Naive thymus-derived CD8-positive, alpha-beta T cell (primary cell): ENCODE data around the gene SAMSN1. TPM values are rescaled to one million over a fixed set of nuclear protein-coding genes. Genes with fewer than 3 reads are reported as not detected.
"Not testable (repeated sequence)": the region's sequence is repeated elsewhere in the genome, so short reads cannot be mapped to it uniquely, and the experiment has no call there.

Experiments used
- ATAC-seq, 2 donors: fragments of 150-1000 bp; cut with Tn5 transposase in 1 of 2; sonication (Bioruptor Pico), chemical (Tn5 transposase) in 1 of 2; 1 replicate in 1 of 2; 2 replicates in 1 of 2; pipeline ENCODE4 v1.10.0; 2021; ENCODE audit warnings: mild to moderate bottlenecking in 2 of 2, moderate library complexity in 2 of 2
- POLR2A ChIA-PET: fragments of 350-600 bp; sonication (Branson Sonifier 250); formaldehyde crosslinking; loops from one replicate; lab custom pipeline; 2021; ENCODE audit warnings: antibody characterized with exemption; lab: Charles Lee
- DNase-seq, 10 donors: peaks; one replicate each; pipeline versions ENCODE4 v3.0.0 to v3.0.0-alpha.2; 2020 to 2022
- H3K27ac Mint-ChIP-seq, 10 donors: one replicate each; pipeline ENCODE4 v1.8.0; 2020 to 2022; ENCODE audit warnings: mild to moderate bottlenecking in 10 of 10, mixed read lengths in 10 of 10, moderate library complexity in 4 of 10, inconsistent platforms in 1 of 10
- H3K27me3 Mint-ChIP-seq, 5 donors: one replicate each; pipeline ENCODE4 v1.8.0; 2021 to 2022; ENCODE audit warnings: mixed read lengths in 5 of 5
- H3K36me3 Mint-ChIP-seq, 3 donors: one replicate each; pipeline ENCODE4 v1.8.0; 2020 to 2022; ENCODE audit warnings: mixed read lengths in 3 of 3, mild to moderate bottlenecking in 2 of 3, inconsistent platforms in 1 of 3
- H3K4me1 Mint-ChIP-seq, 4 donors: one replicate each; pipeline ENCODE4 v1.8.0; 2021 to 2022; ENCODE audit warnings: mixed read lengths in 4 of 4
- H3K4me3 Mint-ChIP-seq, 10 donors: one replicate each; pipeline ENCODE4 v1.8.0; 2020 to 2022; ENCODE audit warnings: mild to moderate bottlenecking in 10 of 10, mixed read lengths in 10 of 10, moderate library complexity in 6 of 10, inconsistent platforms in 1 of 10
- H3K9me3 Mint-ChIP-seq, 9 donors: one replicate each; pipeline ENCODE4 v1.8.0; 2020 to 2022; ENCODE audit warnings: mixed read lengths in 9 of 9, mild to moderate bottlenecking in 3 of 9, inconsistent platforms in 1 of 9, moderate library complexity in 1 of 9
- polyA plus RNA-seq, 3 donors: library from polyadenylated mRNA; unstranded; fragments of 300-500 nt; fragmentation: Illumina TruSeq; gene quantifications; one replicate each; pipeline ENCODE4 v1.2.3, GENCODE V29; 2021
- total RNA-seq, 8 experiments: library from RNA in 2 of 8; stranded (reverse) in 2 of 8; gene quantifications; one replicate each; pipeline ENCODE4 v1.2.3 and lab custom pipeline; 2021 to 2026

Gene SAMSN1
- total and polyA plus RNA-seq, 5 experiments from 2014 or later: 16.1 to 27.9 (median 23.6) TPM

- H3K27ac Mint-ChIP-seq: peak overlapping the region in 2 of 10 donors; percentile 4 to 57
- H3K4me3 Mint-ChIP-seq: peak overlapping the region in 4 of 10 donors; percentile 0 to 43 (median 33)
- peaks cover 18 to 78% (median 58%) of the 10 kb centered on the region in 4 donors for H3K4me1 Mint-ChIP-seq
- POLR2A ChIA-PET: no interaction called here
- H3K9me3 Mint-ChIP-seq: no peaks in the 10 kb centered on the region
- DNase-seq: no peak
- no peaks in the 10 kb centered on the region for H3K27me3 Mint-ChIP-seq
- no peak for ATAC-seq
- peaks cover 0 to 3% (median 3%) of the 10 kb centered on the region in 3 donors for H3K36me3 Mint-ChIP-seq
Measured at GRCh38 chr21:14526199-14526598, 19.9 kb downstream of the SAMSN1 start.

GRCh38 chr21:14523234-14523633 lies 22.9 kb downstream of the SAMSN1 start:
- Mint-ChIP-seq H3K4me1 (peaks cover 18 to 70% (median 51%) of the 10 kb centered on the region in 4 donors), H3K4me3 (peak overlapping the region in 7 of 10 donors; percentile 12 to 79 (median 53)), H3K27me3 (no peaks in the 10 kb centered on the region), H3K36me3 (peaks cover under 1 to 13% (median 5%) of the 10 kb centered on the region in 3 donors), H3K27ac (peak overlapping the region in 5 of 10 donors; percentile 11 to 61 (median 44)), H3K9me3 (no peaks in the 10 kb centered on the region)
- POLR2A ChIA-PET: no interaction called here
- DNase-seq (no peak), ATAC-seq (peak in 1 of 2 donors; percentile 23)

GRCh38 chr21:14522736-14523135 lies 23.4 kb downstream of the SAMSN1 start:
- peak overlapping the region in 1 of 10 donors; percentile 54 for H3K27ac Mint-ChIP-seq
- peaks cover 6 to 18% (median 10%) of the 10 kb centered on the region in 3 donors for H3K36me3 Mint-ChIP-seq
- no peaks in the 10 kb centered on the region for H3K9me3 Mint-ChIP-seq
- POLR2A ChIA-PET: no interaction called here
- ATAC-seq: no peak
- peak overlapping the region in 1 of 10 donors; percentile 56 for H3K4me3 Mint-ChIP-seq
- peaks cover 21 to 67% (median 53%) of the 10 kb centered on the region in 4 donors for H3K4me1 Mint-ChIP-seq
- H3K27me3 Mint-ChIP-seq: no peaks in the 10 kb centered on the region
- no peak for DNase-seq

GRCh38 chr21:14520535-14520934 lies 25.6 kb downstream of the SAMSN1 start:
- Mint-ChIP-seq H3K27ac (peak overlapping the region in 8 of 10 donors; percentile 1 to 79 (median 42)), H3K4me3 (peak overlapping the region in 6 of 10 donors; percentile 5 to 83 (median 30)), H3K36me3 (peaks cover 20 to 39% (median 27%) of the 10 kb centered on the region in 3 donors), H3K4me1 (peaks cover 18 to 47% (median 39%) of the 10 kb centered on the region in 4 donors), H3K9me3 (peaks cover 0 to 2% (median 0%) of the 10 kb centered on the region in 9 donors), H3K27me3 (no peaks in the 10 kb centered on the region)
- DNase-seq (no peak), ATAC-seq (no peak)
- POLR2A ChIA-PET: no interaction called here

GRCh38 chr21:14519000-14519399 lies 27.1 kb downstream of the SAMSN1 start:
- Mint-ChIP-seq H3K4me3 (no peak overlapping the region), H3K27ac (peak overlapping the region in 1 of 10 donors; percentile 7), H3K36me3 (peaks cover 31 to 51% (median 41%) of the 10 kb centered on the region in 3 donors), H3K9me3 (peaks cover 0 to 2% (median 0%) of the 10 kb centered on the region in 9 donors), H3K27me3 (no peaks in the 10 kb centered on the region), H3K4me1 (peaks cover 15 to 34% (median 32%) of the 10 kb centered on the region in 4 donors)
- ATAC-seq: no peak
- POLR2A ChIA-PET: no interaction called here
- no peak for DNase-seq

GRCh38 chr21:14513804-14514203 lies 32.3 kb downstream of the SAMSN1 start:
- Mint-ChIP-seq H3K9me3 (peaks cover 0 to 6% (median under 1%) of the 10 kb centered on the region in 9 donors), H3K27ac (peak overlapping the region in 4 of 10 donors; percentile 1 to 53 (median 14)), H3K36me3 (peaks cover 55 to 82% (median 78%) of the 10 kb centered on the region in 3 donors), H3K27me3 (no peaks in the 10 kb centered on the region), H3K4me1 (peaks cover 2 to 7% (median 6%) of the 10 kb centered on the region in 4 donors), H3K4me3 (no peak overlapping the region)
- no peak for DNase-seq
- POLR2A ChIA-PET: no interaction called here
- ATAC-seq: no peak

- peaks cover 58 to 96% (median 92%) of the 10 kb centered on the region in 3 donors for H3K36me3 Mint-ChIP-seq
- not testable (repeated sequence) for DNase-seq, ATAC-seq, H3K27me3 Mint-ChIP-seq, H3K9me3 Mint-ChIP-seq
- peaks cover 27 to 43% (median 34%) of the 10 kb centered on the region in 4 donors for H3K4me1 Mint-ChIP-seq
- H3K4me3 Mint-ChIP-seq: peak overlapping the region in 1 of 10 donors; percentile 7
- H3K27ac Mint-ChIP-seq: peak overlapping the region in 1 of 10 donors; percentile 14
- POLR2A ChIA-PET: interaction anchor here (0.6 kb wide), 1 partner anchor 28 kb away, joined by 3 read pairs; no protein-coding TSS in a partner anchor
Measured at GRCh38 chr21:14506859-14507457, 39.2 kb downstream of the SAMSN1 start.

- H3K27ac Mint-ChIP-seq: no peak overlapping the region
- peaks cover 11 to 26% (median 20%) of the 10 kb centered on the region in 4 donors for H3K4me1 Mint-ChIP-seq
- POLR2A ChIA-PET: no interaction called here
- no peak for ATAC-seq
- H3K9me3 Mint-ChIP-seq: peaks cover 0 to 1% (median 0%) of the 10 kb centered on the region in 9 donors
- H3K4me3 Mint-ChIP-seq: no peak overlapping the region
- H3K36me3 Mint-ChIP-seq: peaks cover 32 to 92% (median 76%) of the 10 kb centered on the region in 3 donors
- no peak for DNase-seq
- H3K27me3 Mint-ChIP-seq: no peaks in the 10 kb centered on the region
Measured at GRCh38 chr21:14500873-14501272, 45.2 kb downstream of the SAMSN1 start.

- no peak for ATAC-seq
- no peak overlapping the region for H3K4me3 Mint-ChIP-seq
- POLR2A ChIA-PET: no interaction called here
- H3K27me3 Mint-ChIP-seq: no peaks in the 10 kb centered on the region
- H3K9me3 Mint-ChIP-seq: peaks cover 0 to 4% (median under 1%) of the 10 kb centered on the region in 9 donors
- H3K4me1 Mint-ChIP-seq: peaks cover 3 to 12% (median 8%) of the 10 kb centered on the region in 4 donors
- peak overlapping the region in 1 of 10 donors; percentile 39 for H3K27ac Mint-ChIP-seq
- DNase-seq: no peak
- H3K36me3 Mint-ChIP-seq: peaks cover 44 to 93% (median 78%) of the 10 kb centered on the region in 3 donors
Measured at GRCh38 chr21:14499316-14499715, 46.8 kb downstream of the SAMSN1 start.

GRCh38 chr21:14497825-14498224 lies 48.3 kb downstream of the SAMSN1 start:
- Mint-ChIP-seq H3K36me3 (peaks cover 39 to 89% (median 72%) of the 10 kb centered on the region in 3 donors), H3K27me3 (no peaks in the 10 kb centered on the region), H3K27ac (no peak overlapping the region), H3K9me3 (peaks cover 0 to 4% (median 3%) of the 10 kb centered on the region in 9 donors), H3K4me3 (no peak overlapping the region), H3K4me1 (peaks cover 0 to 9% (median 6%) of the 10 kb centered on the region in 4 donors)
- POLR2A ChIA-PET: no interaction called here
- ATAC-seq (no peak), DNase-seq (no peak)

GRCh38 chr21:14495075-14495474 lies 51.0 kb downstream of the SAMSN1 start:
- POLR2A ChIA-PET: no interaction called here
- peaks cover 26 to 74% (median 54%) of the 10 kb centered on the region in 3 donors for H3K36me3 Mint-ChIP-seq
- H3K9me3 Mint-ChIP-seq: peaks cover 0 to 4% (median 3%) of the 10 kb centered on the region in 9 donors
- H3K27ac Mint-ChIP-seq: no peak overlapping the region
- no peaks in the 10 kb centered on the region for H3K27me3 Mint-ChIP-seq
- peaks cover 0 to 15% (median 3%) of the 10 kb centered on the region in 4 donors for H3K4me1 Mint-ChIP-seq
- H3K4me3 Mint-ChIP-seq: no peak overlapping the region
- DNase-seq: no peak
- no peak for ATAC-seq

GRCh38 chr21:14494181-14494580 lies 51.9 kb downstream of the SAMSN1 start:
- POLR2A ChIA-PET, H3K4me3 Mint-ChIP-seq, DNase-seq, H3K27ac Mint-ChIP-seq, H3K27me3 Mint-ChIP-seq, ATAC-seq, H3K9me3 Mint-ChIP-seq: not testable (repeated sequence)
- Mint-ChIP-seq H3K4me1 (peaks cover 0 to 15% (median 2%) of the 10 kb centered on the region in 4 donors), H3K36me3 (peaks cover 24 to 65% (median 50%) of the 10 kb centered on the region in 3 donors)

GRCh38 chr21:14493731-14494130 lies 52.4 kb downstream of the SAMSN1 start:
- ATAC-seq (no peak), DNase-seq (no peak)
- Mint-ChIP-seq H3K36me3 (peaks cover 24 to 65% (median 53%) of the 10 kb centered on the region in 3 donors), H3K27ac (peak overlapping the region in 1 of 10 donors; percentile 21), H3K4me3 (no peak overlapping the region), H3K4me1 (peaks cover 0 to 15% (median 2%) of the 10 kb centered on the region in 4 donors), H3K27me3 (no peaks in the 10 kb centered on the region), H3K9me3 (peaks cover 0 to 4% (median 3%) of the 10 kb centered on the region in 9 donors)
- POLR2A ChIA-PET: no interaction called here
